ENCODE data around the gene OR2S2. TPM values are rescaled to one million over a fixed set of nuclear protein-coding genes. Genes with fewer than 3 reads are reported as not detected.
"Not testable (repeated sequence)": the region's sequence is repeated elsewhere in the genome, so short reads cannot be mapped to it uniquely, and the experiment has no call there.

Gene OR2S2, protein sequence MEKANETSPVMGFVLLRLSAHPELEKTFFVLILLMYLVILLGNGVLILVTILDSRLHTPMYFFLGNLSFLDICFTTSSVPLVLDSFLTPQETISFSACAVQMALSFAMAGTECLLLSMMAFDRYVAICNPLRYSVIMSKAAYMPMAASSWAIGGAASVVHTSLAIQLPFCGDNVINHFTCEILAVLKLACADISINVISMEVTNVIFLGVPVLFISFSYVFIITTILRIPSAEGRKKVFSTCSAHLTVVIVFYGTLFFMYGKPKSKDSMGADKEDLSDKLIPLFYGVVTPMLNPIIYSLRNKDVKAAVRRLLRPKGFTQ
- polyA plus RNA-seq (2013, experiment 1 of 2; ENCODE audit: insufficient read length), result not detected
- 0.12 TPM for polyA plus RNA-seq (2013, experiment 2 of 2; ENCODE audit: insufficient read length)

DNA sequence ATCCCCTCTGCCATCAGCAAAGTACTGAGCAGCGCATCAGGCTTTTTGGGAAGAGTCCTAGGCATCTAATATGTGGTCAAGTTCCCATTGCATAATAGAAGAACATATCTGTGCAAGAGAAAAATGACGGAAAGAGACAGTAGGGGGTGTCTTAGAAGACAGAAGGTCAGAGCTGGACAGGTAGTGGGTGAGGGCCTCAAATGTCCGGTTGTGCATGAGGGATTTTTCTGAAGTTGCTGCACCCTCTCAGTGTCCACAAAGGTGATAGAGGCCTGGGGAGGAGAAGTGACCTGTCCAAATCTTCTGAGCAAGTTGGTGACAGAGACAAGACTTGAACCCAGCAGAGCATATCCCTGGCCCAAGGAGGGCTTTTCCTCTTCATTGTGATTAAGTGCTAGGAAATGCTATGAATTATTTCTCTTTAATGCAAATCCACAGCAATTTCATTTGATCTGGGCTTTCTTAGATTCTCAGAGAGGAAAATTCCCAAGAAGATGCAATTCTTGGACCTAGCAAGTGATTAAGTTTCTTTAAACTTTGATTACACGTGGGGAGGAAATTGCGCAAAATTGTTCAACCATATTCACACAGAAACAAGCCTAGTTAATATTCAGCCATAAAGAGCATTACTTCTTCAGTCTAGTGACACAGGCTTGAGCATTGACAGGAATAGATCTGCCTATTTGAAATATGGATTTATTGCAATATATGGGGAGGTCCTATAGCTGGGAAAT lies at the start of gene OR2S2:
OR2S2 (minus strand) TSS at position 51 of the 734 bp plus-strand sequence. CDS start 56 bp downstream, outside the sequence.
- DNase-seq, result no peak

DNA sequence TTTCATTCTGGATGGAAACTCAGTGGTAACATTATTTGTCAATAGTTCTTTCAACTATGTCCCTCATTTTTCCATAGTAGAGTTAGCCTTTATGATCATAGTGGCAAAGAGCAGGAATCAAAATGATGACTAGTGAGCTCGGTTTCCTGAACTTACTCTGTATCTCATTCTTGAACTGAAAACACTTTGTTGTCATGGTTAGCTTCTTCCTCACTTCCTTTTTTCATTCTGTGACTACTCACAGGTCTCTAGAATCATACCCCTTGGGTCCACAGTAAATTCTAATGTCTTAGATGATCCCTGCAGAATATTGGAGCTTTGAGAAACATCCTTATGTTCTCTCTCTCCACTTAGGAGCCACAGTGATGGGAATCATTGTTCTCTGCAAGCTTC lies 49.4 kb upstream of the OR2S2 start:
- no peak for DNase-seq

DNA sequence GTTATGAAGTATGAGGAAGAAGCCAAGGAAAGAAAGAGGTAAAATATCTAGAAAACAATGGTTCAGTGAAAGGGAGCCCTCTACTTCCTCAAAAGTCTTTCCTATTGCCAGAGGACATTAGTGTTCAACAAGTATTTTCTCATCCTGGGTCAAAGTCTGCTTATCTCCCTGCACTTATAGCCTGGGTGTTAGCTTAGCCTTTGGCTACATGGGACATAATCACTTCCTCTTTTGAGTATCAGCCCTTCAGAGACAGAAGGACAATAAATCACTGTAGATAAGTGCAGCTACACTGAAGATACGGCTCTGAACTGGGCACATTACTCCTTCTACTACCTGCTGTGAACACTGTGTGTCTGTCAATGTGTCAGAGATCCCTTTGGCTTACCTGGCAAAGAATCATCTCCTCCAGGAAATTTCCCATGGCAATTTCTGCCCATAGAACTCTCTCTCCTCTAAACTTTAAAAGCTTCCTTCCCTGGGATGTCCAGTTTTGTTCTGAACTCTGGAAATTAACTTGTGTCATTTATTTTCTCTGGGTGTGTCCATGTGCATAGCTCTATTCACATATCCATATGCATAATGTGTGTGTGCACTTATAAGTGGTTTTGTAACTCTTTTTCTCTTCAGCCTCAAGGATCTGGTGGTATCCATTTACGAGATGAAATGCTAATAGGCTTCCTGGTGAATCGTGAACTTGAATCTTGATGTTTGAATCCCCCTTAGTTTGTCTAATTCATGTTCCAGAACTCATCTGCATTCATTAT lies 48.8 kb upstream of the OR2S2 start:
- DNase-seq, result no peak

DNA sequence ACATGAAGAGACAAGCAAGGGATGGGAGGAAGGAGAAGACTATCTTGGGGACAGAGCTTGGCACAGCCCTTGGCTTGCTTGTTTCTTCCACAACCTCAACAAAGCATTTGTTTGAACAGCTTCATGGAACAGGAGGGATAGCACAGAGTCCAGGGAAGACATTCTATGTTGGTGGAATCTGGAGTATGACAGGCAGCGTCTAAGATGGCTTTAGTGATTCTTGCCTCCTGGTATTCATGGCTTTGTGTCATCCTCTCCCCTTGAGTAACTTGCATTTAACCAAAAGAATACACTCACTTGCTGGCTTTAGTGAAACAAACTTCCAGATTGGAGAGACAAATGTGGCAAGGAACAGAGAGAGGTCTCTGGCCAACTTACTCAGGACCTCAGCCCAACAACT lies 47.9 kb upstream of the OR2S2 start:
- DNase-seq, result no peak

DNA sequence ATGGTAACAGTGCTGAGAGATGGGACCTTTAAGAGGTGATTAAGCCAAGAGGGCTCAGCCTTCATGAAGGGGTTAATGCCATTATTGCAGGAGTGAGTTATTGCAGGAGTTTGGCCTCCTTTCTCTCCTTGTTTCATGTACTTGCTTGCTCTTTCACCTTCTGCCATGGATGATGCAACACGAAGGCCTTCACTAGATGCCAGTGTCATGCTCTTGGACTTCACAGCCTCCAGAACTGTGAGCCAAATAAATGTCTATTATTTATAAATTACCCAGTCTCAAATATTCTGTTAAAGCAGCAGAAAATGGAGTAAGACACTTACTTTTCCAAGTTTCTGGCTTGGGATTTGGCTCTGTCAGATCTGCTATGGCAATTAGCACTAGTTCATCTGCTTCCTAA lies 40.4 kb upstream of the OR2S2 start:
- DNase-seq, result no peak

DNA sequence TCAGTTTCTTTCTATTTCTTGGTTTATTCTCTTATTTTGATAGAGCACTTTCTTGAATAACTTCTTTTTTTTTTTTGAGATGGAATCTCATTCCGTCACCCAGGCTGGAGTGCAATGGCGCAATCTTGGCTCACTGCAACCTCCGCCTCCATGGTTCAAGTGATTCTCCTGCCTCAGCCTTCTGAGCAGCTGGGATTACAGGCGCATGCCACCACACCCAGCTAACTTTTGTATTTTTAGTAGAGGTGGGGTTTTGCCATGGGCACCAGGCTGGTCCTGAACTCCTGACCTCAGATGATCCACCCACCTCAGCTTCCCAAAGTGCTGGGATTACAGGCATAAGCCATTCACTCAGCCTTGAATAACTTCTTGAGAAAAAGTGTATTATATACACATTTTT lies 39.1 kb upstream of the OR2S2 start:
- DNase-seq, result not testable (repeated sequence)

DNA sequence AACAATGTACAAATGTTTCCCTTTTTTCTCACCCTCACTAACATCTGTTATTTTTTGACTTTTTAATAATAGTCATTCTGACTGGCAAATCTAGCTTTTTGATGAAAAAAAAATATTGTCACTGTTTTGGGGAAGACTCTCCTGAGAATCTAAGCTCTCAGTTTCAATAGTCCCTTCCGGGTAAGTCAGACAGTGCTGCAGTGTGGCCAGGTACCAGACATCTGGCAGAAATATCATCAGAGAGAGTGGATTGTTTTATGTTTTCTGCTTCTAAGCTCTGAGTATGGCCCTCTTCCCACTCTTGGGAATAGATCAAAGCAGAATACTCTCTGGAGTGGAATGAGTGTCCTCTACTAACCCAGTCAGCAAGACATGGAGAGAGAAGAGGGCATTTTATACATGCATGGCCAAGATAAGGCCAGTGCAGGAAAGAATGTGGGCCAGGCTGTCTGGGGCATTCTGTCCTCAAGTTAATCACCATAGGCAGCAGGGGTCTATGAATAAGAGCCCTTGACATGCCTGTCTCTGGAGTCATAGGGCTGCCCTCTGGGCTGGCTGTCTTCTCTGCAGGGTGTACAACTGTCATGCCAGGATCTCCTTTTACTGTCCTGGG lies 38.5 kb upstream of the OR2S2 start:
- peak; percentile 89 for DNase-seq

DNA sequence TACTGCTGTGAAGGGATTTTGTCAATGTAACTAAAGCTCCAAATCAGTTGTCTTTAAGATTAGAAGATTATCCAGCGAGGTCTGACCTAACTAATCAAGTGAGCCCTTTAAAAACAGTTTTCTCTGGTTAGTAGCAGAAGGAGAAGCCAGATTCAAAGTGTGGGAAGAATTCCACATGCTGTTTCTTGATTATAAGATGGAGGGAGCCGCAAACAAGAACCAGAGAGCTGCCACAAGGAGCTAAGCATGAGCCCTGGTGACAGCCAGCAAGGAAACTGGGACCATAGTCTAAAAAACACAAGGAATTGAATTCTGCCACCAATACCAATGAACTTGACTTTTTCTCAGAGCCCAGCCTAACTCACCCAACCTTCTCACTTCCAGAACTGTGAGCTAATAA lies 37.0 kb upstream of the OR2S2 start:
- DNase-seq, result no peak

DNA sequence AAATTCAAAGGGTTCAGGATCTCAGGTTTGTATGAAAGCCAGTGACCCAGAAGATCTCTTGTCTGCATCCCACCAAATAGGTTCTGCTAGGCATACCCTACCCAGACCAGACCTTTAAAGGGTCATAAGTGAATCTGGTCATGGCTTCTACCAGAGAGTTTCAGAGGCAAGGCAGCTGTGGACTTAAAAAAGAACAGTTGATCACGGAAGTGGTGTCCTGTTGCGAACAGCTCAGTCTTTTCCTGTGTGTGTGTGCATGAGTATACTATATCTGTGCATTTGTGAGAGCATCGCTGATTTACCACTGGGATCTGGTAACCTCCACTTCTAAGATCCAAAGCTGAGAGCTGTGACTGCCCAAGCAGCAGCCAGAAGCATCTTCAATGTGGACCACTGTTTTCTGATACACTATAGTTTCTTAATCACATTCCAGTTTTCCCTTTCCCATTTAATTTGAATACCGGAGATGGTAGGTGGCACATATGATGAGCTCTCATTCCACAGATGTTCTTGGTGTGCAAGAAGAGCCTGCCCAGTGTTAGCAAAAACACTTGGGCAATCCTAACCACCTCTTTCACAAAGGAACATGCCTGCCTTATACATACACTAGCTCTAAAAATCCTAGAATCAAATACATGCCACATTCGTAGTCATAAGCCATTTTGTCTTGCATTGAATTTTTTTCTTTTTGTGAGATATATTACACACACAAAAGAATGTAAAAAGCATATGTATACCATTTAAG lies 36.2 kb upstream of the OR2S2 start:
- no peak for DNase-seq

DNA sequence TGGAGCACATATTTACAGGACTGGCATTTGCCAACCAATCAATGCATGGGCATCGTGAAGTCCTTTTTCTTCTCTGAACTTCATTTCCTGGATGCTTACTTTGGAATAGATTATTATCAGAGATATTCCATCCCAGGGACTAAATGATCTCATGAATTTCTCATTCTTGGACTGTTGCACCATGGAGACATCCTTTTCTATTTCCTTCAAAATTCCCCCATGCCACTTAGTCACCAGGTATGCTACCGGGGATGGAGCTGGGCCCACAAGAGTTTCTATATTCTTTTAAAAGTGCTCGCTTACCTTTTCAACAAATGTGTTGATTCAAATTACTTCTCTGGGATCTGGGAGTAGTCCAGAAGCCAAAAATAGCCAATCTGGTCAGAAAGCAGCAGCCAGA lies 35.2 kb upstream of the OR2S2 start:
- DNase-seq, result not testable (repeated sequence)

DNA sequence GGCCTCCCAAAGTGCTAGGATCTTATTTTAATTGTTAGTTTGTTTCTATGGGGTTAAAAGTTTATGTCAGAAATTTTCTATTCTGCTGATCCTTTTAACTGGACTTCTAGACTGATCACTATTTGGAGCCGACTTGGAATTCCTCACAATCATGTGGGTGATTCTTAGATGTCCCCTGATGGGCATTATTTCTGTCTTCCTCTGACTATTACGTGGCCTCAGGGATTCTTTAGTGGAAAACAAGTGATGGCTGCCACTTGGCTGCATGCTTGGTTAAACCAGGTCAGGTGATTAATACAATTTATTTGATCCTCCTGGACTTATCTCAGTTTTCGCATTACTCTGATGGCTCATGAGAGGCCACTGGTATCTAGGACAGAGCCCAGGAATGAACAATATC lies 32.2 kb upstream of the OR2S2 start:
- DNase-seq, result no peak

DNA sequence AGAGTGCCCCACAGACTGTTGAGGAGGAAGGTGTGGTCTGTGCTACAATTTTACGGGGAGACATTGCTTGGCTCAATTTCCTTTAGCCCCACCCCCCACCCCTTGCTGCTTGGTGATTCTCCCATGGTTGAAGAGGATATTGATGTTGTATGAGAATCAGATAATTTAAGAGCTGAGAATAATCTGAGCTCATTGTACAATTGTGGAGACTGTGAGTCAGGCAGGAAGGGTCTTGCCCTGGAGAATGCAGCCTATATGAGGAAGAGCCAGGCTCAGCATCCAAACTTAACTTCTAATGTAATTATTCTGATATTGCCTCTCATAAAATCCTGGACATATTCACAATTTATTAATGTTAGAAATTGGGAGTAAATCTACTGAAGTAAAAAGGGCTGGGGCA lies 26.1 kb upstream of the OR2S2 start:
- DNase-seq, result no peak

DNA sequence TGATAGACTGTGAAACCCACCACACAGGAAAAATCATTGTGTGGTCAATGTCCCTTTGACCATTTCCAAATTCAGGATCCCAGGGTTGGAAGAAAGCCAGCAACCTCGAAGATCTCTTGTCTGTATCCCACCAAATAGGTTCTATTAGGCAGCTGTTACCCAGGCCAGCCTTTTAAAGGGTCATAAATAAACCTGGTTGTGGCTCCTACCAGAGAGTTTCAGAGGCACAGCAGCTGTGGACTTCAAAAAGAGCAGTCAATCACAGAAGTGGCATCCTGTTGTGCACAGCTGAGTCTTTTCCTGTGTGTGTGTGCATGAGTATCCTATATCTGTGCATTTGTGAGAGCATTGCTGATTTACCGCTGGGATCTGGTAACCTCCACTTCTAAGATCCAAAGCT lies 23.7 kb upstream of the OR2S2 start:
- DNase-seq, result no peak

DNA sequence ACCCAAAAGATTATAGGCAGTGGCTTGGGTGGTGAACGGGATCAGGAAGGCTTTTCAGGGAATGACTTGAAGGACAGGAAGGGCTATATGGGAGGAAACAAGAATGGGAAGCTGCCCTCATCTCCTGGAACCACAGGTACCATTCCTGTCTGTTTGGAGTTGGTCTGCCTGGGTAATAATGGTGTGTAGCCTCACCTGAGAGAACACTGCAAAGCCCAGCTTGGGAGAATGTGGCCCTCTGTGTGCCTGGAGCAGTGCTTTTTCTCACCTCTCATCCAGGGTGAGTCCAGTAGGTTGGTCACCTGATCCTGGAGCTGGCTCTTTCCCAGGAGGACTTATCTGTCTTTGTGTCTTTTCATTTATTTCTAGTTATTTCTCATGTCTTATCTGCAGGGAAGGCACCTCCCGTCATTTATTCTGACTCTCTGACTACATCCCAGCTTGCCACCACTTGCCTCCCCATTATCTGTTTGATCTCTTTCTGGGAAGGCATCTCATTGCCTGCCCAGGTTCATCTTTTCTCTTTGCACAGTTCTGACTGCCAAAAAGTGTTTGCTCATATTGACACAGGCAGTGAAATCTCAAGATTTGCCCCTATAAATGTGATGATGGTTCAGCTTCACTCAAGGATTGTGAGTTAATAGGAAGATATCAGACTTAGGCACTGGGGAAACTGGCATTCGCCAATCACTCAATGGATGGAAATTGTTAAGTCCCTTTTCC lies 22.5 kb upstream of the OR2S2 start:
- DNase-seq, result no peak

DNA sequence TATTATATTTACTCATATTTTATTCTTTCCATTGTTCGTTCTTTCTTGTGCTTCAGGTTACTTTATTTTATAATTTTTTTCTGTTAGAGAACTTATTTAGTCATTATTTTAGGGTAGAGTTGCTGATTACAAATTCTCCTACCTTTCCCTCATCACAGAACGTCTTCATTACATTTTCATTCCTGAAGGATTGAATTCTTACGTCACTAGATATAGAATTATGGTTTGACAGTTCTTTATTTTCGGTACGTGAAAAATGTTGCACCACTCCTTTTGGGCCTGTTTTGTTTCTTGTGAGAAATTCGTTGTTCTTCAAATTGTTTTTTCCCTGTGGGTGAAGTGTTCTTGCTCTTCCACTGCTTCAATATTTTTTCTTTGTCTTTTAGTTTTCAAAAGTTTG lies 20.8 kb upstream of the OR2S2 start:
- DNase-seq, result no peak

DNA sequence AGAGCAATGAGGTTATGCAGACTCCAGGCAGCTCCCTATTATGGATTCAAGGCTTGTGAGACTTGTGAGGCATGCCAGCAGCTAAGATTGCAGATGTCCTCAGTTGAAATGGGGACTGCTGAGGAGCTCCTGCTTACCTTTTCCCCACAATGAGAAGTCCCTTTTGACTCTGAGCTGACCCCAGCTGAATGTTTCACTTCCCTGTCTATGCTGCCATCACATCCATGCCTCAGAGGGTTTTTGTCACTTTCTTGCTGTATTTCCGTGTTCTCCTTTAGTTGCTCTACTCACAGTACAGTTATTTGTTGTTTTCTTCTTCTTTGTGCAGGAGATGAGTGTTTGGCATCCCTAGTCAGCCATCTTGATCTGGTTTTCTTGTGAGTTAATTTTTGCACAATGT lies 18.8 kb upstream of the OR2S2 start:
- DNase-seq, result no peak

DNA sequence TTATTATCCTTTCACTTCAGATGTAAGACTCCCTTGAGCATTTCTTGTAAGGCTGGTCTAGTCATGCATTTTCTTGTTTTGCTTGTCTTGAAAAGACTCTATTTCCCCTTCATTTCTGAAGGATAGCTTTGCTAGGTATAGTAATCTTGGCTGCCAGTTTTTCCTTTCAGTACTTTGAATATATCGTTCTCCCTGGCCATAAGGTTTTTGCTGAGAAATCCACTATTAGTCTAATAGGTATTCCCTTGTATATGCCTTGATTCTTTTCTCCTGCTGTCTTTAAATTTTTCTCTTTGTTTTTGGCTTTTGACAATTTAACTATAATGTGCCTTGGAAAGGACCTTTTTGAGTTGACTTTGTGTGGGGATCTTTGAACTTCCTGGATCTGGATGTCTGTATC lies 16.8 kb upstream of the OR2S2 start:
- no peak for DNase-seq

DNA sequence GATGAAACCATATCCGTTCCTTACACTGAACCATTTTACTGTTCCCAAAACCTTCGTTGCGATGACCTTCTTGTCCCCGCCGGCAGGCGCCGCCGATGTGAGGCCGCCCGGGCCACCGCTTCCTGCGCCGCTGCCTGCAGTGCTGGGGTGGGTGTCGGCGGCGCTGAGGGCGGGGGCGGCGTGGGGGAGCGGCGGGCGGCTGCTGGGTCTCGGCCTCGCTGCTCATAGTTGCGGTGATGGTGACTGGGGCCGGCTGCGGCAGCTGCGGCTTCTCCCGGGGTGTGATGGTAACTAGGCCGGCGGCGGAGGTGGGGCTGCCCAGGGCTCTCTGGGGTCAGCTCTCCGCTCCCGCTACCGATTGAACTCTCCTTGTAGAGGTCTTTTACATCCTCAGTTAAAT lies 14.1 kb upstream of the OR2S2 start:
- DNase-seq, result peak; percentile 24

DNA sequence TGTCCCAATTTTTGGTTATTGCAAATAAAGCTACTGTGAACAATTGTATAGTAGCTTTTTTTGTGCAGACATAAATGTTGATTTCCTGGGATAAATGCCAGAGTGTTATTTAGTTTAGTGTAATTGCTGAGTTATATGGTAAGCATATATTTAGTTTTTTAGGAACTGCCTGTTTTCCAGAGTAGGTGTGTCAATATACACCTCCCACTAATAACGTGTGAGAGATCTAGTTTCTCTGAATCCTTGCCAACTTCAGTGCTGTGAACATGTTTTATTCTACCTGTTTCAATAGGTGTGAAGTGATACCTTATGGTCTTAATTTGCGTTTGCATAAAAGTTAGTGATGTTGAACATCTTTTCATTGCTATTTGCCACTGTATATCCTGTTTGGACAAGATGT lies 9.1 kb upstream of the OR2S2 start:
- no peak for DNase-seq

DNA sequence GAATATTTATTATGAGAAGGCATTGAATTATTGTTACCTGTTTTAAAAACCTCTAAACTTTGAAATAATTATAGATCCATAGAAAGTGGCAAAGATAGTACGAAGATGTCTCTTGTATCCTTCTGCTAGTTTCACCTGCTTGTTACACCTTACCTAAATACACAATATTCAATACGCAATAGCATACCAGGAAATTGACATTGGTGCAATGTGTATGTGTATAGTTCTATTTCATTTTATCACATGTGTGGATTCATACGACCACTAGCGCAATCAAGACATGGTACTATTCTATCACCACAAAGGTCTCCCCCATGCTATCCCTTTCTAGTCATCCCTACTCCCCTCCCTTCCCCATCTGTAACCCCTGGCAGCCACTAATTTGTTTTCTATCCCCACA lies 8.5 kb upstream of the OR2S2 start:
- DNase-seq, result no peak

DNA sequence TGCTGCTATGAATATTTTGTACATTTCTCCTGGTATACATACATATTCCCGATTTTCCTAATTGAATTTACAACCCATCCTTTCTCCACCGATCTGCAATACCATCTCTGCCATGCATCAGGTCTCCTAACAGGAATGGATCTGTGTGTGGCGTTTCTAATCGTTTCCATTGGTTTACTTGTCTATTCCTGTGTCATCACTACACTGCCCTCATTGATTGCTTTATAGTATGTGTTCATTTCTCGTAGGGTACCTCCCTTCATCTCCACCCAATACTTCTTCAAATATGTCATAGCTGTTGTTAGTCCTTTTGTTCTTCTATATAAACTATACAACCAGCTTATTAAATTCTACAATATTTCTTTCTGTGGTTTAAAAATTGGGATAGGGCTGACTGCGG lies 7.1 kb upstream of the OR2S2 start:
- no peak for DNase-seq

Data from fibroblast of skin of back (primary cell).